Neural progenitor cell (in vitro differentiated cells): ENCODE data around the gene DHRS1. TPM values are rescaled to one million over a fixed set of nuclear protein-coding genes. Genes with fewer than 3 reads are reported as not detected.

Experiments used
- DNase-seq: peaks from one replicate; pipeline ENCODE4 v3.0.0-alpha.2; 2016; ENCODE audit warnings: low spot score
- H2AFZ ChIP-seq: fragments of 200-600 bp; sonication (generic); replicated peaks from 2 replicates; pipeline ENCODE4 v1.6.1; 2016; ENCODE audit warnings: antibody characterized with exemption
- H3F3A ChIP-seq: fragments of 200-600 bp; sonication (generic); 2 replicates; pipeline ENCODE4 v1.6.1; 2016; ENCODE audit warnings: antibody characterized with exemption, low read depth
- H3K27ac ChIP-seq: fragments of 200-600 bp; sonication (generic); 2 replicates; pipeline ENCODE4 v1.5.1; 2016; ENCODE audit warnings: mild to moderate bottlenecking
- H3K27me3 ChIP-seq: fragments of 200-600 bp; sonication (generic); 2 replicates; pipeline ENCODE4 v1.6.1; 2016; ENCODE audit warnings: mild to moderate bottlenecking, moderate library complexity
- H3K36me3 ChIP-seq: fragments of 200-600 bp; sonication (generic); 2 replicates; pipeline ENCODE4 v1.5.1; 2016
- H3K4me1 ChIP-seq: fragments of 200-600 bp; sonication (generic); 2 replicates; pipeline ENCODE4 v1.6.1; 2016; ENCODE audit warnings: mixed run types
- H3K4me2 ChIP-seq: fragments of 200-600 bp; sonication (generic); 2 replicates; pipeline ENCODE4 v1.6.1; 2016
- H3K4me3 ChIP-seq: fragments of 200-600 bp; sonication (generic); 2 replicates; pipeline ENCODE4 v1.5.1; 2016
- H3K79me2 ChIP-seq: fragments of 200-600 bp; sonication (generic); 2 replicates; pipeline ENCODE4 v1.6.1; 2016; ENCODE audit warnings: low read depth
- H3K9ac ChIP-seq: fragments of 200-600 bp; sonication (generic); 2 replicates; pipeline ENCODE4 v1.6.1; 2016
- H3K9me3 ChIP-seq: fragments of 200-600 bp; sonication (generic); 2 replicates; pipeline ENCODE4 v1.5.1; 2016; ENCODE audit warnings: low read depth
- H4K20me1 ChIP-seq: fragments of 200-600 bp; sonication (generic); 2 replicates; pipeline ENCODE4 v1.6.1; 2016; ENCODE audit warnings: low read depth
- H3K27ac Mint-ChIP-seq: 3 replicates; pipeline ENCODE4 v1.8.0; 2021; ENCODE audit warnings: mixed read lengths
- H3K27me3 Mint-ChIP-seq: 2 replicates; pipeline ENCODE4 v1.8.0; 2022; ENCODE audit warnings: low read depth, mild to moderate bottlenecking, inconsistent platforms, moderate library complexity, mixed read lengths; ENCODE audit not compliant: insufficient read depth
- H3K36me3 Mint-ChIP-seq: 3 replicates; pipeline ENCODE4 v1.8.0; 2021; ENCODE audit warnings: mixed read lengths
- H3K4me1 Mint-ChIP-seq: 3 replicates; pipeline ENCODE4 v1.8.0; 2021; ENCODE audit warnings: mixed read lengths
- H3K4me3 Mint-ChIP-seq: 3 replicates; pipeline ENCODE4 v1.8.0; 2021; ENCODE audit warnings: mild to moderate bottlenecking, moderate library complexity, mixed read lengths
- H3K9me3 Mint-ChIP-seq: 3 replicates; pipeline ENCODE4 v1.8.0; 2020; ENCODE audit warnings: mixed read lengths
- CTCF ChIP-seq: fragments of 200-600 bp; sonication (generic); IDR thresholded peaks from 2 replicates; pipeline ENCODE4 v1.5.1; 2017; ENCODE audit warnings: antibody characterized with exemption, mild to moderate bottlenecking
- EZH2 ChIP-seq: fragments of 200-600 bp; sonication (generic); IDR thresholded peaks from 2 replicates; pipeline ENCODE4 v1.6.1; 2017; ENCODE audit warnings: antibody characterized with exemption, mild to moderate bottlenecking, moderate library complexity
- EZH2phosphoT487 ChIP-seq: fragments of 200-600 bp; sonication (generic); IDR thresholded peaks from 2 replicates; pipeline ENCODE4 v1.6.1; 2017; ENCODE audit warnings: antibody characterized with exemption
- total RNA-seq: library from RNA; depleted of rRNA; stranded (reverse); fragments of >200 nt; gene quantifications from 2 replicates; pipeline ENCODE4 v1.2.3, GENCODE V29; 2015; ENCODE audit warnings: low replicate concordance

DHRS1 gene
- total RNA-seq, 1 donor from 2014 or later, result 19.7 TPM

- peaks cover 9% of the 10 kb centered on the region for H3K27me3 Mint-ChIP-seq
- no peak overlapping the region for H3K4me3 ChIP-seq
- H2AFZ ChIP-seq, result no peak overlapping the region
These were observed 21.8 kb upstream of the DHRS1 start for GRCh38 chr14:24321212-24321975.

GRCh38 chr14:24317141-24317928 is 17.8 kb upstream of the DHRS1 start:
- no peaks in the 10 kb centered on the region for H3K4me1 ChIP-seq
- no peaks in the 10 kb centered on the region for H3K9me3 ChIP-seq
- no peaks in the 10 kb centered on the region for H4K20me1 ChIP-seq
- no peaks in the 10 kb centered on the region for H3K36me3 ChIP-seq
- no peaks in the 10 kb centered on the region for H3K79me2 ChIP-seq
- no peak for DNase-seq
- H3K27ac Mint-ChIP-seq, result no peak overlapping the region
- no peaks in the 10 kb centered on the region for H3F3A ChIP-seq
- no peak for TF ChIP-seq EZH2
- no peak for TF ChIP-seq CTCF
- TF ChIP-seq EZH2phosphoT487, result no peak
- no peak overlapping the region for H2AFZ ChIP-seq
- no peak overlapping the region for H3K4me2 ChIP-seq
- H3K9ac ChIP-seq, result no peak overlapping the region
- no peaks in the 10 kb centered on the region for H3K4me1 Mint-ChIP-seq
- no peaks in the 10 kb centered on the region for H3K36me3 Mint-ChIP-seq
- H3K27me3 ChIP-seq, result peaks cover 38% of the 10 kb centered on the region
- H3K27me3 Mint-ChIP-seq, result peaks cover 5% of the 10 kb centered on the region
- no peak overlapping the region for H3K27ac ChIP-seq
- H3K4me3 Mint-ChIP-seq, result no peak overlapping the region
- H3K4me3 ChIP-seq, result no peak overlapping the region
- no peaks in the 10 kb centered on the region for H3K9me3 Mint-ChIP-seq

More at GRCh38 chr14:24321212-24321975, 21.8 kb upstream of the DHRS1 start:
- DNase-seq, result no peak
- no peak for TF ChIP-seq EZH2
- TF ChIP-seq EZH2phosphoT487, result no peak
- no peak for TF ChIP-seq CTCF
- H3K27me3 ChIP-seq, result peaks cover 38% of the 10 kb centered on the region
- H3K9me3 ChIP-seq, result no peaks in the 10 kb centered on the region
- H3K4me1 Mint-ChIP-seq, result peaks cover 2% of the 10 kb centered on the region
- H3F3A ChIP-seq, result no peaks in the 10 kb centered on the region
- no peaks in the 10 kb centered on the region for H3K79me2 ChIP-seq
- H3K36me3 ChIP-seq, result no peaks in the 10 kb centered on the region
- H3K4me3 Mint-ChIP-seq, result no peak overlapping the region
- no peak overlapping the region for H3K4me2 ChIP-seq
- H3K9me3 Mint-ChIP-seq, result no peaks in the 10 kb centered on the region
- no peak overlapping the region for H3K27ac ChIP-seq
- peak overlapping the region; percentile 65 for H3K27ac Mint-ChIP-seq
- no peaks in the 10 kb centered on the region for H3K4me1 ChIP-seq
- no peak overlapping the region for H3K9ac ChIP-seq
- H4K20me1 ChIP-seq, result no peaks in the 10 kb centered on the region
- H3K36me3 Mint-ChIP-seq, result no peaks in the 10 kb centered on the region

GRCh38 chr14:24316597-24316950 is 17.0 kb upstream of the DHRS1 start:
- Histone ChIP-seq H3K4me3 (no peak overlapping the region), H3K4me2 (no peak overlapping the region), H3K4me1 (no peaks in the 10 kb centered on the region), H3K36me3 (no peaks in the 10 kb centered on the region), H3F3A (no peaks in the 10 kb centered on the region), H2AFZ (no peak overlapping the region), H3K27me3 (peaks cover 38% of the 10 kb centered on the region), H4K20me1 (no peaks in the 10 kb centered on the region), H3K9ac (no peak overlapping the region), H3K9me3 (no peaks in the 10 kb centered on the region), H3K27ac (no peak overlapping the region), H3K79me2 (no peaks in the 10 kb centered on the region)
- Mint-ChIP-seq H3K27me3 (peaks cover 5% of the 10 kb centered on the region), H3K36me3 (no peaks in the 10 kb centered on the region), H3K4me1 (no peaks in the 10 kb centered on the region), H3K27ac (no peak overlapping the region), H3K4me3 (no peak overlapping the region), H3K9me3 (no peaks in the 10 kb centered on the region)
- no peak for TF ChIP-seq EZH2phosphoT487
- no peak for TF ChIP-seq EZH2
- no peak for TF ChIP-seq CTCF
- DNase-seq, result no peak
